T follicular helper cell (primary cell): ENCODE results near the gene DOC2A.
"Not testable (repeated sequence)": the region's sequence is repeated elsewhere in the genome, so short reads cannot be mapped to it uniquely, and the experiment has no call there.

Source experiments
- DNase-seq: peaks from one replicate; pipeline ENCODE4 v3.0.0-alpha.2; 2020; ENCODE audit warnings: low read depth
- total RNA-seq, 2 experiments: gene quantifications; one replicate each; lab custom pipeline; 2026; lab: John Stamatoyannopoulos, UW

DOC2A gene
- 0 to 0.30 reads per million in 2 experiments for total RNA-seq

GRCh38 chr16:30010844-30011713 lies at the start of gene DOC2A:
Gene DOC2A (minus strand): TSS chr16:30011027. CDS start chr16:30010222, 805 bp downstream.
- DNase-seq: no peak

DNA sequence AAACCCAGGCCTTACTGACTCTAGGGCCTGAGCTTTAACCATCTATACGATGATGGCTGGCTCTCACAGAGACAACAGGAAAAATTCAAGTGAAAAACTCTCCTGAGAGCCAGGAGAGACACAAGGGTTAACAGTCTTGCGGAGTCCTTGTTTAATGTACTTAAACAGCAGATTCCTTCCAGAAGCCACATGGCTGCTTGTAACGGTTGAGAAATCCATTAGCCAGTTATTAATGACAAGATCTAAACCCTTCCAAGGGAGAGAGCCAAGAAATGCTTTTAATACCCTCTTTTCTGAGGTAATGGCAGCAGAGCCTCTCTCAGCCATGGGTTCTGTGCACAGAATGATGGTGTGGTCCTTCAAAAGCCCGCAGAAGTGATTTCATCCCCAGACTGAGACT lies 49.5 kb upstream of the DOC2A start:
- DNase-seq: no peak

DNA sequence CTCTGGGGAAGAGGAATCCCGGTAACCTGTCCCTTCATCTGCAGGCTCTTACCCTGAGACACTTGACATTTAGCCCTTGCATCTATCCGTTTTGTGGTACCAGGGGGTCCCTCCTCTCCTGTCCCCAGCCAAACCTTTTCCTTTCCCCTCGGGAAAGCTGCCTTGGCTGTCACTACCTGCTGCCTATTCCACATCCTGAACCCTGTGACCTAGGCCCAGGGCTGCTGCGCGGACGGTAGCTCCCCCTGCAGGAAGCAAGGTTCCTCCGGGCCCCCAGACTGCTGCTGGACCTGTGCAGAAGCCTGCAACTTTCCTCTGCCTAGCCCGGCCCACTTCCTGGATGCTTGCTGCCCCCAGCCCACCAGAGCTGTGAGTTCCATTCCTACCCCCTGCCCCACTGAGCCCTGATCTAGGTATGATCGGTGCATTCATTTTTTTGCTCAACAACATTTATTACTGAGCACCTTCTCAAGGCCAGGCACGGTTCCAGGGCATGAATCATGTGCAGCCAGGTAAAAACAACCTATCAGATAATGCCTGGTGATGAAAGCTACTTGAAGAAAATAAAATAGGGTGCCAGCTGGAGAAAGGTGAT lies 44.2 kb upstream of the DOC2A start:
- DNase-seq: peak; percentile 30

DNA sequence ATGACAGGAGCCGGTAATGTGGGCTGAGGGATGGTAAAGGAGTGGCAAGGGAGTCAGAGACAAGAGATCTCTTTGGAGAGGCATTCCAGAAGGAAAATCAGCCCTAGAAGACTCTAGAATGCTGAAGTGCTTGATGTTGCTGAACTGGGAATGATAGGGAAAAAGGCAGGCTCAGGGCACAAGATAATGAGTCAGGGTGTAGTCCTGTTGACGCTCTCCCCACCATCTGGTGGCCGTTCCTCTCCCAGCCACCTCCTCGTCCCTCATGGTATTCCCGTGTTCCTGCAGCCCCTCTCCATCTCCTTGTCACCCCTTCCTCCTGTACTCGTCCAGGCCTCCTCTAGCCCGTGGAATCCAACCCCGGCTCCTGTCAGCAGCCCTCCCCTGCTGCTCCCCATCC lies 43.6 kb upstream of the DOC2A start:
- no peak for DNase-seq

- DNase-seq: no peak
Observed at GRCh38 chr16:30053376-30054015, 42.7 kb upstream of the DOC2A start.

- DNase-seq: peak; percentile 76
Observed at GRCh38 chr16:30052671-30053372, 42.0 kb upstream of the DOC2A start.

GRCh38 chr16:30051518-30051917 lies 40.7 kb upstream of the DOC2A start:
- DNase-seq: no peak

DNA sequence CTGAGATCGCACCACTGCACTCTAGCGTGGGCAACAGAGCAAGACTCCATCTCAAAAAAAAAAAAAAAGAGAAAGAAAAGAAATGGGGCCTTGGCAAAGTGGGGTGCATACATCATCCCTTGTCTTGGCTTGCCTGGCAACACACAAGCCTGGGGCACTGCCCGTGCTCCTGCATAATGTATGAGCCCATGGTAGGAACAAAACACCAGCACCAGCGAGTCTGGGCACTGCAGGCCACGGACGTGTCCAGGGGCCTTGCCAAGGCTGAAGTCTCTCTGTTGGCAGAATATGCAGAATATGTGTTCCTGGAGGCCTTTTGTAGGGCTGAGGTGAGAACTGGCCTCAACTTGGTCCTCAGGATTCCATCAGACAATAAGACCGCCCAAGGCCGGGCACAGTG lies 39.0 kb upstream of the DOC2A start:
- DNase-seq: no peak

GRCh38 chr16:30046588-30046987 lies 35.8 kb upstream of the DOC2A start:
- DNase-seq: no peak

- DNase-seq: no peak
Observed at GRCh38 chr16:30046178-30046577, 35.4 kb upstream of the DOC2A start.

- DNase-seq: no peak
Observed at GRCh38 chr16:30041841-30042240, 31.0 kb upstream of the DOC2A start.

GRCh38 chr16:30040690-30041089 lies 29.9 kb upstream of the DOC2A start:
- not testable (repeated sequence) for DNase-seq

DNA sequence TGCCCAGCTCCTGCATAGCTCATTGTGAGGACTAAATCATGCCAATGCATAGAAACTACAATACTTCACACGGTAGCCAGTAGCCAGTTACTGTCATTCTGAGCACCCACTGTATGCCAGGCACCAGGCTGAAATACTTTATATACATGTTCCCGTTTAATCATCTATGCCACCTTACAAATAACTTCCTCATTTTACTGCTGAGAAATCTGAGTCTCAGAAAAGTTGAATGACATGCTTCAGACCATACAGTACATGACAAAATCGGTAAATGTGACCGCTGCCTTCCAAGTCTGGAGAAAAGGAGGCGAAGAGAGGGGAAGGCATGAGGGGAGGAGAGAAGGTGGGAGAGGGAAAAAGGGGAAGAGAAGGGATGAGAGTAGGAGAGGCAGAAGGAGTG lies 29.4 kb upstream of the DOC2A start:
- no peak for DNase-seq

- no peak for DNase-seq
Observed at GRCh38 chr16:30033270-30033669, 22.4 kb upstream of the DOC2A start.

DNA sequence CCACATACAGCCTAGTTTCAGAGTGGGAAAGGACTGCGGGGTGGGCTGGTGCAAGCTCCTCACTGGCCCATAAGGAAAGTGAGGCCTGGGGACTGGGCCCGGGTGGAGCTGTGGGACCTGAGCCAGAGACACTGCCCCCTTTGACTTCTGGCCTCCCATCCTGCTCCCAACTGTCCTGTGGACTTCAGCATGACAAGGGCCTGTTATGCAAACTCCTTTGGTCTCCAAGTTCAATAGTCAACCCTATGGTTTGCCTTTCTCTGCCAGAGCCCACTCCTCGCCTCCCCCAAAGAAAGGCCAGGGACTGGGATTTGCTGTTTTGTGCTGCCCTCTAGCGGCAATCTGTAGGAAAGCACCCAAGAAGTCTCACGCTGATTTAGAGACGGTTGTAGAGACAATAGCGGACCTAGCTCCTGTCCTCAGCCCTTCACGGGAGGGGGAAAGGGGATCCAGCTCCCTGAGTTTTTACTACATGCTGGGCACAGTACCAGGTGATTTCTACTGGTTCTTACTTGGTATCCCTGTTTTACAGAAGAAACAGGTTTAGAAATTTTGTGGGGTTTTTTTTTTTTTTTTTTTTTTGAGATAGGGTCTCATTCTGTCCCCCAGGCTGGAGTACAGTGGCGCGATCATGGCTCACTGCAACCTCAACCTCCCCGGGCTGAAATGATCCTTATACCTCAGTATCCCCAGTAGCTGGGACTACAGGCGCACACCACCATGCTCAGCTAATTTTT lies 21.4 kb upstream of the DOC2A start:
- peak; percentile 51 for DNase-seq

DNA sequence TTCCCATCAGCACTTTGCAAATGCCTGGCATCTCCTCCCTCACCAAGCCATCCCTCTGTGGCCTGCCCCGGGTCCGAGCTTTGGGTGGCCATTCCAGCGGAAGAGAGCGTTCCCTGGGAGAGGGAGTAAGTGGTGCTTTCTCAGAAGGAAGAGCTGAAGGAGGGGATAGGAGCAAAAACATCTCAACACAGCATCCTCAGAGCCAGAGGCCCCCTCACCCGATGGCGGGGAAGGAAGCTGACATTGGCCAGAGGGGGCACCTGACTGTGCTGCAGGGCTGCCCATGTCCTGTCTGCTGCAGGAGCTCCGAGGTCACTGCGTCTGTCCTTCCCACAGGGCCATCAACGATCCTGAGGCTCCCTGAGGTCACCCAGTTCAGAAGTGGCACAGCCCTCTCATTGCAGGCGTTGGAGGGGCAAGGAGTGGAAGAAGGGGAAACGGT lies 20.7 kb upstream of the DOC2A start:
- DNase-seq: no peak

DNA sequence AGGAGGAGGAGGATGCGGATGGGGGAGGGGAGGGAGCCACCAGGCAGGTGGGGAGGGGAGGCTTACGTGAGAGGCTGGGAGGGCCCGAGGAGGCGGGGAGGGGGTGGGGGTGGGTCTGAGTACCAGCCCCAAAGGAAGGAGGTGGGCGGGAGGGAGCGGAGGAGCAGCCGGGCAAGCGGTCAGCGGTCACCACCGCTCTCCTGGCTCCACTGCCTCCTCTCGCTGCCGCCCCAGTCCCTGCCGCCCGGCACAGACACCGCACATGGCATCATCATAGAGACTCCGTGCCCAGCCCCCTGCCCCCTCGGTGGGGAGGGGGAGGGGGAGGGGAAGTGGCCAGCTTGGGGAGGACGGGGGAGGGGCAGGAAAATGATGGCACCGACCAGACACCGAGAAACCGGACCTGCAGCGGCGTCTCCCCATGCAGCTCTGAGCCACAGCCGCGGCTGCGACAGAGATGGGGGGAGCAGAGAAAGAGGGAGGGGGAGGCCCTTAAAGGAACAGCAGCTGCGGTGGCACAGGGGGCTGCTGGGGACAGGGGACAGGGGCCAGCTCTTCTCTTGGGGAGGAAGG lies 20.1 kb upstream of the DOC2A start, which contains the start of gene TLCD3B:
Gene TLCD3B, minus strand, starts transcription at position 431 of the 573 bp plus-strand sequence. CDS start 744 bp downstream, outside the sequence.
- DNase-seq: no peak

GRCh38 chr16:30030011-30030685 lies 19.3 kb upstream of the DOC2A start:
- DNase-seq: no peak

DNA sequence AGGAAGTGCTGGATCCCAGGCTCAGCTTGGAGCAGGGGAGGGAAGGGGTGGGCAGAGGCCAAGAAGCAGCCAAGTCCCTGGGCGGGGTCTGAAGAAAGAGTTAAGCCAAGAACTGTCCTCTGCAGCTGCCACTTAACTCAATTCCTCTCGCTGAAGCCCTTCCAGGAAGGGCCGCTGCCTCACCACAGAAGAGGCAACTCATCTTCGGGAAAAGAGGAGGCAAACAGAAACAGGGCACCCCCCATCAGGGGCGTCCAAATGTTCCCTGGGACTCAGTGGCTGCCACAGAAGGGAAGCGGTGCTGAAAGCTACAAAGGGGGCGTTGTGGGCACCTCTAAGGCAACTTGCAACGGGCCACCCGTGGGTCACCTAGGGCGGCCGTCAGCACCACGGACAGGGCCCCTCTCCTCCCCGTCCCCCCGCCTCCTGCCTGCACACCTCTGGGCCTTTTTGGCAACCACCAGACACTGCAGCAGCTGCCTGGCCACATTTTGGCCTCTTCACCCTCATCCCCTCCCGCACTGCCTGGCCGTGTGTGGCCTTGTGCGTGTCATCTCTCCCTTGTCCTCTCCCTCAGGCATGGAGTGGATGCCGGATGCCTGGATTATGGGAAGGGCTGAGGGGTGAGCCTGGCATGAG lies 17.7 kb upstream of the DOC2A start:
- no peak for DNase-seq
